ENCODE results near the gene LRRC31.

The LRRC31 gene

DNA sequence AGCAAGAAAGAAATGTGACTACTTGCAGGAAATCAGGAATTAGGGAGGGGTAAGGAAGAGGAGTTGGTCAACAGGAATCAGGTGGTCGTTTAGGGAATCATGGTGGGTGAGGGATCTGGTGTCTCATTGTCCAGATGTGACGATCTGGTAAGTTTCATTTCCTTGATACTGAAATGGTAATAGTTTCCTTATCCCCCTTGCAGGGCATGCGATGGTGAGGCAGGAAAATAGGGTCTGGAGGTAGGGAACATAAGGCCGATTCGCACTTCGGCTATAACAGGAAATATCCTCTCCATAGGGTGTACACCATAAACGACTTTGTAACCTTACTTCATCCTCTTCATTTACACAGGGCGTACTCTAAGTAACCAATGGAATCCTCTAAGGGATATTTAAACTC, 56.5 kb downstream of the LRRC31 start:
- DNase-seq (ENCODE audit: low spot score) = no peak

DNA sequence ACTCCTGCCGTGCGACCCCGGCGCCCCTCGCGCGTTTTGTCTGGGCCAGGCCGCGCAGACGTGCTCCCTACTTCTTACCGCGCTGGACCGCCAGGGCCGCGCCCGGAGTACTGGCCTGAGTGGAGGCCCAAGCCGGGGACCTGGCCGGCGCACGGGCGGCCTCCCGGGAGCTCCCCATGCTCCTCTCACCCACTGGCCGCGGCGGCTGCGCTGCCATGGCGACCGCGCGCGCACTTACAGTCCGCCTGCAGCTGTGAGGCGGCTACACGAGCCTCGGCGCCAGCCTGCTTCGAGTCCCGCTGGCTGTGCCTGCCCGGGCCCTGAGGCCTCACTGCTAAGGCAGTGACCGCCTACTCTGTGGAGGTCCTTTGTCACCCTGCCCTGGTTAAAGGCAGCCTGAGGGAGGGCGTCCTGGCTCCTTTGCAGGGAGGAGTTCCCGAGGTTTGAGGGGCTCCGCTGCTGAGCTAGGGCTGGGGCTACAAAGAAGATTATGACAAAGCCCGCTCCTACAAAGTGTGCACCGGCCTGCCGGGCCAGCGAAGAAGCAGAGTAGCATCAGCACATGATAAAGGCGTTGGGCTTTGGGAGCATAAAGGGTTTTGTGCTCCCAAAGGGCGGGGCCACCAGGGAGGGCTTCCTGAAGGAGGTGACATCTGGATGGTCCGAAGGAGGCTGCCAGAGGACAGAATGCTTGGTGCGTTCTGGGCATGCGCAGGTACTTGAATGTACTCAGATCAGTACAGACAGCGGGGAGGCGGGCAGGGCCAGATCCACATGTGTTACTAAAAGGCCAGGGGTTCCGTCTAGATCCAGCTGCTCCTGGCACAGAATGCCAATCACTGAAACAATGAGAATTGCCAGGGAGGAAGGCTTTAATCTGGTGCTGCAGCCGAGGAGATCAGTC, 57.2 kb downstream of the LRRC31 start, which contains the start of the genes LRRC34 and LRRIQ4:
LRRC34 (minus strand) TSS at position 573 of the 904 bp plus-strand sequence; CDS start at position 217, 356 bp downstream.
LRRIQ4 (plus strand) TSS at position 539 of the 904 bp plus-strand sequence. CDS start 9,052 bp downstream, outside the sequence.
- DNase-seq (ENCODE audit: low spot score) = peak; percentile 66

DNA sequence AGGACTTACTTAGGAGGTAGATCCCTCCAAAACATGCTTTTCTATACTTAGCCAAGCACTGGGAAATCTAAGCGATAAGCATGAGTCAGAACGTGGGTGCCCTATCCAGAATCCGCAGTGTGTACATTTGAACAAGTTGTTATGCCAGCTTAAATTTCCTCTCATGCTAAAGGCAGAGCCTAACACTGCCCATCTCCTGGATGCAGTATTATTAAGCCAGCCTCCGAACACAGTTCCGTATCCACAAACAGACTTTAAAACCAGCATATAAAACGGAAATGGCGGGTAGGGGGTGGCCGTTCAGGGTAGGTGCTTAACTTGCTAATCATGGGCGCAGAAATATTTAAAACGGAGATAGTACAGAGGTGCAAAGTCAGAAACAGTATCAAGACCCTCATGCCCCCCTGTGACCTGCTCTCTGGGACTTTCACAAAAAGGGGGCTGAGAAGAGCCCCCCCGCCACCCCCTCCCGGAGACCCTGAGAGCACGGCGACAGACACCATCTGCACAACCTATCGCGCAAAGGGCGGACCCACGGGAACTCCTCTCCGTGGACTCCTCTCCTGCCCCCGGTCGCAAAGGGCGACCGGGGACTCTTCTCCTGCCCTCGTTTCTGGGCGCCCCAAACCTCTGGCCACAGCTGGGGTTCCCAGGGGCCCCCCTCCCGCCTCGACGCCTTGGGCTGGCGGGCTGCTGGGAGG, 58.0 kb downstream of the LRRC31 start:
- DNase-seq (ENCODE audit: low spot score) = peak; percentile 53

DNA sequence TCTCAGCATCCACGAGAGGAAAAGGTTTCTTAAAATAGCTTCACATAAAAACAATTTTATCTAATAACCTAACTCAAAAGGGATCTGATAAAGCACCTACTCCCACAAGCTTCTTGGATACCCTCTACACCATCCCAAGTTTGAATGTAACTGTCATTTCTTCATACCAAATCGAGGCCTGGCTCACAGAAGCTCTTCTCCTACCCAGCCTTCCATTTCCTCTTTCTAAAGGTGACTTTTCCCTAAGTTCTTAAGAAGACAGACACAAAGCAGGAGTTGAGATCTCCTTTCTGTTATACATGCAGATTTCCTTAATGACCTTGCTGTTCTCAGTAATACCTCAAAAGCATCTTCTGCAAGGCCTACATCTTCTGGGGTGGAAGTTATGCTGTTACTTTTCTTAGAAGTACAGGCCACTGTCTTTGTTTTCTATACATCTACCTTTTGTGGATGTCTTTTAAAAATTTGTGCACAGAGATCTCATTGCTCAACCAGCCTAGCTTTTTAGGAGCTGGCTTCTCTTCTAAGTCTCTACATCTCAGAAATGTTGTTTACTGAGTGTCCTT, 60.4 kb downstream of the LRRC31 start:
- DNase-seq (ENCODE audit: low spot score) = no peak

DNA sequence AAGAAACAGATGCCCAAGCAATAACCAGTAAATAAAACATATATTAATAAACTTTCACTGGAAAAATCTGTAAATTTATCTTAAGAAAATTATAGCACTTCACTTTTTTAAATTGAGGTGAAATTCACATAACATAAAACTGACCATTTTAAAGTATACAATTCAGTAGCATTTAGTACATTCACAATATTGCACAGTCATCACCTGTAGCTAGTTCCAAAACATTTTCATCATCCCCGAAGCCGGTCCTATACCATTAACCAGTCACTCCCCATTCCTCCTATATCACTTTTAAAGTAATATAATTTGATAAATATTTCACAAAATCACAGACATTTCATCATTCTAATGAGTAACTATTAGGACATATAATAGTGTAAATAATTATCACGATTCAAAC, 65.1 kb downstream of the LRRC31 start:
- no peak for DNase-seq (ENCODE audit: low spot score)

DNA sequence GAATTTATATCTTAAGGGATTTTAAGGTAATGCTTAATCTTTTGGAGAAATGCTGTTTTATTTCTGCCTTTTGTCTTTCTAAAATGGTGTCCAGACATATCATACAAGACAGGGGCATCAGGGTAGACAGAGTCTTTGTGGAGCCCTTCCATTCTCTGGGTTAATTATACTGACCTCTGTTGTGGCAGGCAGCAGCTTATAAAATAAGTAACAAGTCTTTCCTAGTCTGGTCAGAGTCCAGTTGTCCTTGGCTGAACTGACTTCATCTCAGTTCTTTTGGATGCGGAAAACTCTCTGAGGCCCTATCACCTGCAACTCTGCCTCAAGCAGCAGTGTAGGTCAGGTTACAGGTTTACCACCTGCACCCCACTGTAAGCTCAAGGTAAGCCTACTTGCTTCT, 77.4 kb downstream of the LRRC31 start:
- no peak for DNase-seq (ENCODE audit: low spot score)

DNA sequence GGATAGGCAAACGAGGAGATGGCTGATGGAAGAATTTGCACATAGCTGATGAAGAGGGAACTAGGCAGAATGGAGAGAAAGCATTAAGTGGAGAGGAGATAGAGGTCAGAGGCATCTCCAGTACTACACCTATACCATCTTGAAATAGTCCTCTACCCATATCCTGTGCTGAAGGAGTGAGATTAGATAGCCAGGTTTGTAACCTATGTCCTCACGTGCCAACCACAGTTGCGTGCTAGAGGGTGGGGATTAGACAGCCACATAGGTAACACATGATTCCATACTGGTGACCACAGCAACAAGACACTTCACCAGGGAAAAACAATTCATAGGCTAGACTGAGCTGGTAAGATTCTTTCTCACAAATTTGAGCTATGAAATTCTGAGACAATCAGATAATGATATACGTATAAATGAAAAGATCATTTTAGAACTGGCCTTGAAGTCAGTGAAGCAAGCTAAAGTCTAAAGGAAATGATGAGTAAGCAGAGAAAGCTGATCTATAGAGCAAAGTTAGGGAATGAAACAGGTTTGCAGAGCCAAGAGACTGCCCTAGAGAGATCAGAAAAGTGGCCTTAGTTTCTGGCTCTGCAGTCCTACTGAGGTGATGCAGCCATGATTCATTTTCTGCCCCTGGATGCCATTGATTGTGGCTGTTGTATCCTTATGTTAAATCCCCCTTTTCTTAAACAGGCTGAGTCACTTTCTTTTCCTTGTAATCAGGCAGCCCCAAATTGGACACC, 78.9 kb downstream of the LRRC31 start:
- DNase-seq (ENCODE audit: low spot score) = no peak

DNA sequence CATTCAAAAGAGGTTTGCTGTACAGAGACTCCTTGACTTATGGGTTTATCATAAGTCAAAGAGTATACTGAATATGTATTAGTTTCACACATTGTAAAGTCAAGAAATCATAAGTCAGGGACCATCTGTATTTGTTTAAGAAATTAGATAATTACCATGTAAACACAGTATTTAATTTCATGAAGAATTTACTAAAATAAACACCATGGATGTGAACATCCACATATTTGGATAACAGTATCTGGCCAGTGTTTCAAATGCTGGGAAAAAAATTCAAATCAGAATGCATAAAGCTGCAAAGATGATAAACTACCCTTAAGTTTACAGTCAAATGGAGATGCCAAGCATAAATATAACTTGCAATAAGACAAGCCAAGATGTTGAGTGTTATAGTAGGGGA, 79.5 kb downstream of the LRRC31 start:
- no peak for DNase-seq (ENCODE audit: low spot score)
